Measurements from ENCODE around the gene PRKN.

DNA sequence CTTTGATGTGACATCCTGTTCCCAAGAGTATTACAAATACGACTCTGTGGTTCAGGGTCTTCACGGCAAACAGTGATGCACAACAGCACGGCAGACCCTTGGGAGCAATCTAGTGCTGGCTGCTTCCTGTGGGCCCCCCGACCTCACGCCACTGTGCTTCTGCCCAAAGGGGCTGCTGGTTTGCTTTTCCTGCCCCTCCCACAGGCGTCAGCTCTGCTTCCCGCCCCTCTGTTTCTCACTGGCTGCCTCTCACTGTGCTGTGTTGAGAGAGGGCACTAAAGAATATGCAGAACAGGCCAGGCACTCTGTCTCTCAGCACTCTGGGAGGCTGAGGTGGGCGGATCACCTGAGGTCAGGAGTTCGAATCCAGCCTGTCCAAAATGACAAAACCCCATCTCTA, 899.2 kb downstream of the PRKN start:
- TF ChIP-seq CTCF (tag by site-specific recombination; IDR thresholded peaks at IDR 0.05) (no peak), ZNF548 (tag by site-specific recombination; IDR thresholded peaks at IDR 0.05) (no peak), ZNF707 (tag by site-specific recombination; IDR thresholded peaks at IDR 0.05) (no peak), ZNF211 (tag by site-specific recombination; IDR thresholded peaks at IDR 0.05; ENCODE audit: low read depth) (no peak)
- TF ChIP-seq, protein P1, sequence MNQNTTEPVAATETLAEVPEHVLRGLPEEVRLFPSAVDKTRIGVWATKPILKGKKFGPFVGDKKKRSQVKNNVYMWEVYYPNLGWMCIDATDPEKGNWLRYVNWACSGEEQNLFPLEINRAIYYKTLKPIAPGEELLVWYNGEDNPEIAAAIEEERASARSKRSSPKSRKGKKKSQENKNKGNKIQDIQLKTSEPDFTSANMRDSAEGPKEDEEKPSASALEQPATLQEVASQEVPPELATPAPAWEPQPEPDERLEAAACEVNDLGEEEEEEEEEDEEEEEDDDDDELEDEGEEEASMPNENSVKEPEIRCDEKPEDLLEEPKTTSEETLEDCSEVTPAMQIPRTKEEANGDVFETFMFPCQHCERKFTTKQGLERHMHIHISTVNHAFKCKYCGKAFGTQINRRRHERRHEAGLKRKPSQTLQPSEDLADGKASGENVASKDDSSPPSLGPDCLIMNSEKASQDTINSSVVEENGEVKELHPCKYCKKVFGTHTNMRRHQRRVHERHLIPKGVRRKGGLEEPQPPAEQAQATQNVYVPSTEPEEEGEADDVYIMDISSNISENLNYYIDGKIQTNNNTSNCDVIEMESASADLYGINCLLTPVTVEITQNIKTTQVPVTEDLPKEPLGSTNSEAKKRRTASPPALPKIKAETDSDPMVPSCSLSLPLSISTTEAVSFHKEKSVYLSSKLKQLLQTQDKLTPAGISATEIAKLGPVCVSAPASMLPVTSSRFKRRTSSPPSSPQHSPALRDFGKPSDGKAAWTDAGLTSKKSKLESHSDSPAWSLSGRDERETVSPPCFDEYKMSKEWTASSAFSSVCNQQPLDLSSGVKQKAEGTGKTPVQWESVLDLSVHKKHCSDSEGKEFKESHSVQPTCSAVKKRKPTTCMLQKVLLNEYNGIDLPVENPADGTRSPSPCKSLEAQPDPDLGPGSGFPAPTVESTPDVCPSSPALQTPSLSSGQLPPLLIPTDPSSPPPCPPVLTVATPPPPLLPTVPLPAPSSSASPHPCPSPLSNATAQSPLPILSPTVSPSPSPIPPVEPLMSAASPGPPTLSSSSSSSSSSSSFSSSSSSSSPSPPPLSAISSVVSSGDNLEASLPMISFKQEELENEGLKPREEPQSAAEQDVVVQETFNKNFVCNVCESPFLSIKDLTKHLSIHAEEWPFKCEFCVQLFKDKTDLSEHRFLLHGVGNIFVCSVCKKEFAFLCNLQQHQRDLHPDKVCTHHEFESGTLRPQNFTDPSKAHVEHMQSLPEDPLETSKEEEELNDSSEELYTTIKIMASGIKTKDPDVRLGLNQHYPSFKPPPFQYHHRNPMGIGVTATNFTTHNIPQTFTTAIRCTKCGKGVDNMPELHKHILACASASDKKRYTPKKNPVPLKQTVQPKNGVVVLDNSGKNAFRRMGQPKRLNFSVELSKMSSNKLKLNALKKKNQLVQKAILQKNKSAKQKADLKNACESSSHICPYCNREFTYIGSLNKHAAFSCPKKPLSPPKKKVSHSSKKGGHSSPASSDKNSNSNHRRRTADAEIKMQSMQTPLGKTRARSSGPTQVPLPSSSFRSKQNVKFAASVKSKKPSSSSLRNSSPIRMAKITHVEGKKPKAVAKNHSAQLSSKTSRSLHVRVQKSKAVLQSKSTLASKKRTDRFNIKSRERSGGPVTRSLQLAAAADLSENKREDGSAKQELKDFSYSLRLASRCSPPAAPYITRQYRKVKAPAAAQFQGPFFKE (tag by site-specific recombination; IDR thresholded peaks at IDR 0.05; ENCODE audit: borderline replicate concordance), result no peak
